ENCODE data around the gene SIRT5. TPM values are rescaled to one million over a fixed set of nuclear protein-coding genes. Genes with fewer than 3 reads are reported as not detected.

SIRT5 gene
- total RNA-seq, 1 experiment from 2014 or later = 14.3 TPM

GRCh38 chr6:13661647-13662046 lies 87.2 kb downstream of the SIRT5 start:
- Histone ChIP-seq H2AFZ (ENCODE audit: low read length) (no peak overlapping the region), H3K27ac (ENCODE audit: insufficient read length, low read depth, low read length) (no peak overlapping the region), H2BK20ac (ENCODE audit: low read depth, low read length, poor library complexity, severe bottlenecking) (no peak overlapping the region), H2BK5ac (ENCODE audit: insufficient read length, low read length) (no peak overlapping the region), H4K20me1 (ENCODE audit: control insufficient read depth, insufficient read depth, insufficient read length) (no peaks in the 10 kb centered on the region), H3K23ac (ENCODE audit: insufficient read length, low read depth, low read length) (no peak overlapping the region), H2BK120ac (ENCODE audit: low read depth, low read length, poor library complexity, severe bottlenecking) (no peak overlapping the region), H3K56ac (ENCODE audit: insufficient read length, low read depth, low read length) (no peak overlapping the region), H3K4me1 (ENCODE audit: insufficient read depth, low read length) (no peaks in the 10 kb centered on the region; the same call in 1 of the 2 replicates), H3K9ac (ENCODE audit: extremely low read depth, insufficient read length, low read length) (no peak overlapping the region), H4K91ac (ENCODE audit: insufficient read length, low read depth, low read length) (no peak overlapping the region), H2AK5ac (ENCODE audit: insufficient read length, low read length) (no peak overlapping the region), H3K18ac (ENCODE audit: insufficient read length, low read depth, low read length) (no peak overlapping the region), H4K8ac (replicated peaks; ENCODE audit: insufficient read length, low read depth, low read length) (no peak overlapping the region), H3K23me2 (ENCODE audit: insufficient read length, low read depth, low read length, poor library complexity, severe bottlenecking) (no peaks in the 10 kb centered on the region), H3K79me2 (ENCODE audit: insufficient read depth, low read length) (peaks cover 4% of the 10 kb centered on the region; the same call in 1 of the 2 replicates), H3K27me3 (ENCODE audit: insufficient read depth, low read length) (no peaks in the 10 kb centered on the region), H3K9me3 (ENCODE audit: control insufficient read depth, low read depth, low read length) (no peaks in the 10 kb centered on the region), H2BK12ac (ENCODE audit: insufficient read length, low read depth, low read length) (no peak overlapping the region), H3K14ac (ENCODE audit: insufficient read depth, low read length) (no peak overlapping the region), H4K5ac (ENCODE audit: insufficient read length, low read depth, low read length) (no peak overlapping the region), H2BK15ac (ENCODE audit: low read depth, low read length) (no peak overlapping the region), H3K4me2 (ENCODE audit: insufficient read depth, insufficient read length, low read length) (no peak overlapping the region), H3K4ac (ENCODE audit: low read depth, low read length) (no peak overlapping the region), H3K79me1 (ENCODE audit: insufficient read depth, low read depth, low read length, poor library complexity, severe bottlenecking) (peaks cover 2% of the 10 kb centered on the region), H3T11ph (ENCODE audit: low read length) (no peak overlapping the region)
- Mint-ChIP-seq H3K4me1 (peaks cover 22 to 25% of the 10 kb centered on the region in 2 experiments), H3K9me3 (no peaks in the 10 kb centered on the region), H3K4me3 (no peak overlapping the region), H3K36me3 (ENCODE audit: insufficient read depth in 1 of 3, low read depth in 3 of 3) (no peaks in the 10 kb centered on the region), H3K27ac (no peak overlapping the region; a peak in 1 of 7 replicates), H3K27me3 (ENCODE audit: low read depth) (no peaks in the 10 kb centered on the region)
- TF ChIP-seq CTCF (conservative IDR thresholded peaks at IDR 0.05) = no peak
- WGBS (ENCODE audit: extremely low coverage, insufficient read length, low lambda C conversion rate) = no CpG with 5 or more reads among the region's 2 CpGs
- DNase-seq = no peak
